GM21360 (cell line): ENCODE results near the gene PRR7.
"Not testable (repeated sequence)": the region's sequence is repeated elsewhere in the genome, so short reads cannot be mapped to it uniquely, and the experiment has no call there.

Experiments
- ATAC-seq: cut with Tn5 transposase; IDR thresholded peaks from one replicate; pipeline ENCODE4 v1.9.1; 2021; ENCODE audit warnings: mild to moderate bottlenecking, moderate library complexity; ENCODE audit not compliant: unreplicated experiment

The PRR7 gene

GRCh38 chr5:177479774-177480173 lies 33.2 kb downstream of the PRR7 start:
- ATAC-seq = no peak

DNA sequence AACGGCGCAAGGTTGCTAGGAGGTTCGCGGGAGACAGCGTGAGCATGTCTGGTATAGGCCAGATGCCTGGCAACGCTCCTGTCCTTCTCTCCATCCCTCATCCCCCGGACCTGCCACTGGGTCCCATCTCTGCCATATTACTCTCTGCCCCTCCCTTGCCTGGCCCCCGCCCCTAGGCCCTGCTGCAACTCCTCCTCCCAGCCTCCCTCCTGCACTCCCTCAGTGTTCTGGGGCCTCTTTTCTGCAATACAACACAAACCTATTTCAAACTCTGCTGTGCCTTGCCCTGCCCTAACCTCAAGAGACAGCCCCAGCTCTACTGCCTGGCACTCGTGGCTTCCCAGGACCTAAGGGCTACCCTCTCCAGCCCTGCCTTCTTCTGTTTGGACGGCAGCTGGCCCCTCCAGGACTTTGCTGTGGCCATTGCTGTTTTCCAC lies 35.8 kb downstream of the PRR7 start:
- no peak for ATAC-seq

DNA sequence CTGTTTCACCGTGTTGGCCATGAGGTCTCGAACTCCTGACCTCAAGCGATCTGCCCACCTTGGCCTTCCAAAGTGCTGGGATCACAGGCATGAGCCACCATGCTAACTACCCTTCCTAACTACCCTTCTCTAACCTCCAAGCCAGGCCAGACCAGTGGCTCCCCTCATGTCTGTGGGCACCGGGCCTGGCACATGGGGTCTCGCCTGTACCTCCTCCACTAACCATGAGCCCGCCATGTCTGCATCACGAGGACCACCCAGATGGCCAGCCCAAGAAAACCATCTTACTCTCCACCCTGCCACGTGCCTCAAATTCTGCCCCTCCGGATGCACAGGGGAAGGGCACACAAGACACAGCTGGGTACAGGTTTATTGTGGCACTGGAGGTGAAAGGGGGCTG lies 36.4 kb downstream of the PRR7 start:
- no peak for ATAC-seq

DNA sequence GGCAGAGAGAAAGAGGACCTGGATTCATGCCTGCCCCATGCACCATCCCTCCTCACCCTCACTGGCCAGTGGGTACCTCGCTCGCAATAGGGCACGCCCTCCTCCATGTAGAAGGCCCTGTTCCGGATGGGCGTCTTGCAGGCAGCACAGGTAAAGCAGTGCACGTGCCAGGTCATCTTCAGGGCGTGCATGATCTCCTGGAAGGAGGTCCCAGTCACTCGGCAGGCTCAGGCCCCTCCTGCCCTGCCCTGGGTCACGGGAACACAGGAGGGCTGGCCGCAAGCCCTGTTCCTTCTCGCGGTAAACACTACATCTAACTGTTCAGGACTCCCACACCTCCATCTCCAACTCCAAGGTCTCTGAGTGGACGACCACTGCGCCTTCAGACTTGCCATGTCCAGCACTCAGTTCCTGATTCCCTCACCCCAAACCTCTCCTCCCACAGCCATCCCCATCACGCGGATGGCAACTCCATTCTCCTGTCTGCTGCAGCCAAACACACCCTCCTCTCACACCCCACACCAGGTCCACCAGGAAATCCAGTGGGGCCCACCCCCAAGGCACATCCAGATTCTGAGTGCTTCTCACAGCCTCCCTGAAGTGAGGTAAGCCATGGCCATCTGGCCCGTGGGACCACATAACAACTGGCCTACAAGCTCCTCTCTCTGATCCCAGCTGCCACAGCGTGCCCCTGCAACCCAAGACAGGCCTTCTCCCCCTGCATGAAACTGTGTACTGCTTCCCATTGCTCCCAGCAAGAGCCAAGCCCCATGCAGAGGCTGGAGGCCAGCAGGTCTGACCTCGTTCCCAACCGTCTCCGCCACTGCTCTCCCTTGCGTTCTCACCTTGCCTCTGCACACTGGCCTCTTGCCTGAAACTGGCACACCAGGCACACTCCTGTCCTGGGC lies 37.6 kb downstream of the PRR7 start:
- no peak for ATAC-seq

DNA sequence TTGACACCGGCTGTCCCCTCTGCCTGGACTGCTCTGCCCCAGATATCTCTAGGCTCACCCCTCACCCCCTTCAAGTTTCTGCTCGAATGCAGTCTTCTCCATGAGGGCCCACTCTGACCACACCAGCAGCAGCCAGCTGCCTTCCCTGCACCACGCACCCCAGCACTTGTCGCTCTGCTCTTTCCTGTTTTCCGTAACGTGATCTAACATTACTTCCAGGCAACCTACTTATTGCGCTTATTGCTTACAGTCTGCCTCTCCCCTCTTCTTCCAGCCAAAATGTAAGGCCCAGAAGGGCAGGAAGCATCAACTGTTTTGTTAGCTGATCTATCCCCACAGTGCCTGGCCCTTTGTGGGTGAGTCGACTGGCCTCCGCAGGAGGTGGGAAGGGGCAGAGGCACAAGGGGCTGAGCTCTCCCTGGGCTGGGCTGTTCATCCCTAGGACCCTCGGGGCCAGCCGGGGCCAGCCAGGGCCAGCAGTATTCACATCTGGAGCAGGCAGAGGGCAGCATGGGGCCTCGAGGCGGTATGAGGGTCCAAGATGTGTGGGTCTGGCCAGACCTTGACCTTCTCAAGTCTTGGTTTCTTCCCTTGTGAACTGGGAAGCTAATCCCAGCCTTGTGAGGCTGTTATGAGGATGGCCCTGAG lies 38.4 kb downstream of the PRR7 start:
- ATAC-seq = no peak

GRCh38 chr5:177485753-177486152 lies 39.1 kb downstream of the PRR7 start:
- not testable (repeated sequence) for ATAC-seq

DNA sequence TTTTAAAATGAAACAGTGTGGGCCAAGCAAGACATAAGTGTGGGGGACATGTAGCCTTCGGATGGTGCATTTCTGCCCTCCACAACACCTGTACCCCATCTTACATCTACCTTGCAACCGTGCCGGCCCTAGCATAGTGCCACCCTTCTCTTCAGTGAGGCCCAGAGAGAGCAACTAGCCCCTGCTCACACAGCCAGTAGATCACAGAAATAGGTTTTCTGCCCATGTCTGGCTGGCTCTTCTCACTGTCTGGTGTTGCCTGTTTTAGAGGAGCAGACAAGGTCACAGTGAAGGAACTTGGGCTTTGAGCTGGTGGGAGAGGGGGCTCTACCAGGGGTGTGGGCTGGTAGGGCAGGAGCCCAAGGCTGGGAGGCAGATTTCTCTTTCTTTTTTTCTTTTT lies 39.6 kb downstream of the PRR7 start:
- ATAC-seq = no peak

DNA sequence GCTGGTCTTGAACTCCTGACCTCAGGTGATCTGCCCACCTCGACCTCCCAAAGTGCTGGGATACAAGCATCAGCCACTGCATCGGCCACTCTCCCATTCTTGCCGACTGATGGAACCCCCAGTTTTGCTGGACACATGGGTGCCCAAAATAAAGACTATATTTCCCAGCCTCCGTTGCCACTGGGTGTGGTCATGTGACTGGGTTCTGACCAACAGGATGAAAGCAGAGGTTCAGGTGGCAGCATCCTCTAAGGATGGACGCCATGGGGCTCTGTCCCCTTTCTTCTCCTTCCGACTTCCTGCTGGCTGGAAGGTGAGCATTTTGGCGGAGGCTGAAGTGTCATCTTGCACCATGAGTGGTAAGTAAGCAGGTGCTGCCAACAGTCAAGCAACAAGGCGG lies 40.5 kb downstream of the PRR7 start:
- ATAC-seq = no peak

GRCh38 chr5:177487975-177488374 lies 41.4 kb downstream of the PRR7 start:
- no peak for ATAC-seq

DNA sequence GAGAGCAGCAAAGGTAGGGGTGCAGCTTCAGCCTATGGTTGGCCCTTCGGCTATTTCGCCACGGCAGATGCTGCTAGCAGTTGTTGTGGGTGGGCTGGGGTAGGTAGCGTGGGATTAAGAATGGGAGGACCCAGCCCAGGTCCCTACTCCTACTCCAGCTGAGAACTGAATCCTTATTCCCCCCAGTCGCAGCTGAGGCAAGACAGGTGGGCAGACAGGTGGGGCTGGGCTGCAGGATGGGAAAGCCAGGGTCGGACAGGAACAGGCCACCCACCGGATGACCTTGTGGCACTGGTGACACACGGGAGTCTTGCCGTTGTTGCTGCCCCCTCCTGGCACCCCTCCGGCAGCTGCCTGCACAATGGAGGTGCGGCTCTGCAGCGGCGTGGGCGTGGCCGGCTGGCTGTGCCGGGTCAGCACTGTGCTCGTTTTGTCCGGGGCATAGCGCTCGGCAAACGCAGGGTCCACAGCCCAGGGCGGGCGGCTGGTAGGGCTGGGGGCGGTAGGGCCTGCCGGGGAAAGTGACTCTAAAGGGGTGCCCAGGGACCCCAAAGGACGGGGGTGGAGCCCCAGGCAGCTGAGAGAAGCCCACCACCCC lies 42.6 kb downstream of the PRR7 start:
- ATAC-seq = no peak

GRCh38 chr5:177490311-177490991 lies 43.8 kb downstream of the PRR7 start:
- no peak for ATAC-seq

GRCh38 chr5:177490992-177491391 lies 44.4 kb downstream of the PRR7 start:
- ATAC-seq = no peak

- ATAC-seq = no peak
These were observed 44.9 kb downstream of the PRR7 start for GRCh38 chr5:177491429-177491945.

DNA sequence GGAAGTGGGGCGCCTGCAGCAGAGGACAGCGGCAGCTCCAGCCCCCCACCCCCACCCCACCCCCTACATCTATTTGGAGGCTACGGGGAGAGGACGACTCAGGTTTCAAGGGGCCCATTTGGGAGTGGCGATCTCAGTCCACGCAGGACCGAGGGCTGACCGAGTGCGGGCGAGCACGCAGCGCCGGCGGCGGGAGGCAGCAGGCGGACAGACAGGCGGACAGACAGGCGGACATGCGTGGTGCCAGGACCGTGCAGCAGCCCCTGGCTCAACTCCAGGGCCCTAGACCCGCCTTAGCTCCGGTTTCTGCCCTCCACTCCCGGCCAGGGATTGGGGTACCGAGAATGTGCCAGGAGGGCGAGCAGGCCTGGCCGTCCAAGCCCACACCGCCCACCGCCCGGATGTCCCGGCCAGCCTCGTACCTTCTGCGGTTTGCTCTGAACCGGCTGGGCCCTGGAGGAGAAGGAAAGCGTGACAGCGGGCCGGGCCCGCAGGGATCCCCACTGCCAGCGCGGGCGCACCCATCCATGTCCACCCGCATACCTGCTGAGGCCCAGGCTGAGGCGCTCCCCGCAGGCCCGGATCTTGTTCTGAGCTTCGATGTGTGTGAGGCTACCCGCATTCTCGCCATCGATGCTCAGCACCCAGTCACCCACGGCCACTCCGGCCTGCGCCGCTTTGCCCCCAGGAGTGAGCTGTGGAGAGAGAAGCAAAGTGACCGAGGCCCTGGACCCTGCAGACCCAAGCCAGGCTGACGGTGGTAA lies 45.6 kb downstream of the PRR7 start:
- ATAC-seq = no peak

DNA sequence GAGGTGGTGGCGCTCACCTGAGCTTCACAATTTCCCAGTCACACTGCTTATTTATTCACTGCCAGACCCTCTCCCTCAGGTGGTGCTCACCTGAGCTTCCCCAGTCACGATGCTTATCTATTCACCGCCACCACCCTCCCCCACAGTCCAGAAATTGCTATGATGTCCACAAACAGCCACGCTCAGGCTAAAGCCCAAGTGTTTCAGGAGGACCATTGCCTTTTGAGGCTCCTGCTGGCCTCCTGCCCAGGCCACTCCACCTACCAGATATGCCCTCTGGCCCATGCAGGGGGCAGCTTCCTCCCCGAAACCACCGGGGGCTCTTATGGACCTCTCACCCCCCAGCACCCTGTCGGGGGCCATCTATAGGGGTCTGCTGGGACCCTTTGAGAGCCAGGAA lies 46.2 kb downstream of the PRR7 start:
- no peak for ATAC-seq

- ATAC-seq = no peak
These were observed 47.3 kb downstream of the PRR7 start for GRCh38 chr5:177493795-177494345.

DNA sequence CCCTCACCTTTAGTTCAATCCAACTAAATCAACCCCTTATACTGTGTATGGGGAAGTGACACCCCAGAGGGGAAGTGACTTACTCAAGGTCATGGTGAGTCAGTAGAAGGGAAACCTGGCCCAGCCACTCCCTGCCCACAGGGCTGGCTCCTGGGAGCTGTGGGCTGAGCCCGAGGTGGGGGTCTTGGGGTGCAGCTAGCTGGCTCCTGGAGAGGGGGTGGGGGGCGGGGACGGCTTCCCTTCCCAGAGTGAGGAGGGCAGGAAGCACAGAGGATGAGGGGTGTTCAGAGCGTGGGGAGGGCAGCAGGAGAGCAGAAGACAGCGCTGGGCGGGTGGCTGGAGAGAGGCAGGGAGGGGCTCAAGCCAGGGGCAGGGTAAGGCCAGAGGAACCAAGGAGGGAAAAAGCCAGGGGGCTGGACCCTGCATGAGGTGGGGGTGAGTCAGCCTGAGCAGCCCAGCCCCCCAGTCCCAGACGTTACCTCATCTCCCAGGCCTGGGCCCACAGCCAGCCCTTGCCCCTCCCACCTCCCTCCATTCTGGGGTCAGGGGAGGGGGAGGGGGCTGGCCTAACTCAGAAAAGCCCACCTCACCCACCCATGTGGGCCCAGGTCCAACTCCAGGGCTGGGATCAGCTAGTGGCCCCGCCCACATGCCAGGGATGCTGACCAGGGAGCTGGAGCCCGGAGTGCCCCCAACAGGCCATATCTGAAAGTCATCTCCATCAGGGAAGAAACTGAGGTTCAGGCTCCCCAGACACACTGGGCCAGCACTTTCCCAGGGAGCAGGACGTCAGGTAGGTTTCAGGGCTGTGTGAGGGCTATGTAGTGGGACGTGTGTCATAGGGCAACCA lies 48.0 kb downstream of the PRR7 start:
- ATAC-seq = no peak

- ATAC-seq = no peak
These were observed 48.8 kb downstream of the PRR7 start for GRCh38 chr5:177495243-177496060.
